ENCODE data around the gene DCP1B. TPM values are rescaled to one million over a fixed set of nuclear protein-coding genes. Genes with fewer than 3 reads are reported as not detected.
A peak's percentile ranks its signal among the peaks of the same experiment; 100 is the strongest.

DCP1B gene
- total RNA-seq, 2 donors from 2014 or later = 11.3 TPM

DNA sequence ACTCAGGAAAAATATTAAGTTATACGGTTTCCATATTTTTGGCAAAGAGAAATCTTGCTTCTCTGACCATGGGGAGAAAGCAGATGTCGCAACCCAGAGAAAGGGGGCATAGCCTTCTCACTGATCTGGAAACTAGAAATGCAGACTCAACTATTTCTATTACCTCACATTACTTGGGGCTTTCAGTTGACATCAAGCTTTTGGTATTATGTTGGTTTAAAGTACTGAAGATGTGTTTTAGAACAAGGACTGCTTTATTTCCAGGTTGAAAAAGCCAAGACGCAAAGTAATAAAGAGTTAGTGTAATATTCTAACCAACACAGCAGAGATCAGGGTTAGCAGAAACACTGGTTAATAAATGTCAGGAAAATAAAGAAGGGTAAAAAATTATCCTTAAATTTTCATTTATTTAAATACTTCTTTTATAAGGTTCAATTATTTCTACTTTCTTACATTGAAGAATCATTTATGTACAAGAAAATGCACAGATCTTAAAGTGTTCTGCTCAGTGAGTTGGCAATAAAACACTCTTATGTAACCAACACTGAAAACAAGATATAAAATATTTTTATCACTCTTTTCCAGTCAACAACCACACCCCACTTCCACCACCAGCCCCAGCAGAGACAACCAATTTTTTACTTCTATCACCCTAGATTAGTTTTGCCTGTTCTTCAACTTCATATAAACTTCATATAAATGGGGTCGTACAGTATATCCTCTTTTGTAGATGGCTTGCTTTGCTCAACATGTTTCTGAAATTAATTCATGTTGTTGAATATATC is 26.0 kb downstream of the DCP1B start:
- Mint-ChIP-seq H3K36me3 (no peaks in the 10 kb centered on the region), H3K9me3 (no peaks in the 10 kb centered on the region), H3K4me1 (ENCODE audit: low read depth in 2 of 2) (peaks cover 0 to 6% of the 10 kb centered on the region in 2 donors), H3K27me3 (no peaks in the 10 kb centered on the region), H3K27ac (no peak overlapping the region), H3K4me3 (no peak overlapping the region)
- no peak for DNase-seq (ENCODE audit: low spot score)
- no peak for ATAC-seq

GRCh38 chr12:1977588-1977987 is 26.7 kb downstream of the DCP1B start:
- Mint-ChIP-seq H3K27ac (no peak overlapping the region), H3K4me3 (no peak overlapping the region), H3K9me3 (no peaks in the 10 kb centered on the region), H3K27me3 (no peaks in the 10 kb centered on the region), H3K4me1 (ENCODE audit: low read depth in 2 of 2) (peaks cover 0 to 6% of the 10 kb centered on the region in 2 donors), H3K36me3 (no peaks in the 10 kb centered on the region)
- ATAC-seq (no peak), DNase-seq (ENCODE audit: low spot score) (no peak)

GRCh38 chr12:1977109-1977508 is 27.1 kb downstream of the DCP1B start:
- H3K27me3 Mint-ChIP-seq = no peaks in the 10 kb centered on the region
- H3K36me3 Mint-ChIP-seq = no peaks in the 10 kb centered on the region
- no peak overlapping the region for H3K27ac Mint-ChIP-seq
- H3K4me1 Mint-ChIP-seq (ENCODE audit: low read depth in 2 of 2) = peaks cover 0 to 6% of the 10 kb centered on the region in 2 donors
- DNase-seq (ENCODE audit: low spot score) (no peak), ATAC-seq (no peak)
- H3K4me3 Mint-ChIP-seq = no peak overlapping the region
- H3K9me3 Mint-ChIP-seq = no peaks in the 10 kb centered on the region

DNA sequence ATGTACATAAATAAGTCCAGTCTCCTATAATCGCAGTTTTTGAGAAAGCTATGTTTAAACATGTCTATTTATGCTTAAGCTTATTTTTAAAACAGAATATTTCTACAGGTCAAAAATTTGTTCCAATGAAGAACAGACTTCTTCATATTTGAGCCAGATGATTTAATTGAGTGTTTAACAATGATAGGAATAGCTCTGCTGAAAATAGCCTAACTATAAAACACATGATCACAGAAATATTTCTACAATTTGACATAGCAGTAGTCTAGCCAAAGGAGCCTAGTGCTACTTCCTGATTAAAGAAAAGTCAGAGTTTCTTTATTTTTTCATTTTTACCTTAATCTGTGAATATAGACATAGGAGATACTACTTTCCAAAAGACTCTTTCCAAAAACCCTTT is 29.4 kb downstream of the DCP1B start:
- no peaks in the 10 kb centered on the region for H3K36me3 Mint-ChIP-seq
- DNase-seq (ENCODE audit: low spot score) (no peak), ATAC-seq (no peak)
- peaks cover 0 to 6% of the 10 kb centered on the region in 2 donors for H3K4me1 Mint-ChIP-seq (ENCODE audit: low read depth in 2 of 2)
- H3K27ac Mint-ChIP-seq = no peak overlapping the region
- no peak overlapping the region for H3K4me3 Mint-ChIP-seq
- H3K9me3 Mint-ChIP-seq = no peaks in the 10 kb centered on the region
- H3K27me3 Mint-ChIP-seq = no peaks in the 10 kb centered on the region

GRCh38 chr12:1972856-1973317 is 31.4 kb downstream of the DCP1B start:
- H3K4me3 Mint-ChIP-seq = no peak overlapping the region
- H3K27me3 Mint-ChIP-seq = no peaks in the 10 kb centered on the region
- H3K27ac Mint-ChIP-seq = no peak overlapping the region

DNA sequence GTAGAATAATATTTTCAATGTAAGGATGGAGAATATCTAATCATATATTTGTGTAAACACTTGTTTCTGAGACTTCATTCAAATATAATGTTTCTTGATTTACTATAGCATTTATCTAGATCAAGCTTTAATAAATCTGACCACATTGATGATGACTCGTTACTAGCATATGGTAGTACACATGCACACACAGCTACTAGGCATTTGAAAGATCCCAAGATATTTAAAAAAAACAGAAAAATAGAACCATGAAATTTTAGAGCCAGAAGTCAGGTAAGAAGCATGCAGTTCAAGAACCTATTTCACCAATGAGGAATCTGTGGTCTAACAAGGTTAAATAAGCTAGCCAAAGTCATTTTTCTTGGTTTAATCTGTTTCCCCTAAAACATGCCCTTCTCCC is 32.0 kb downstream of the DCP1B start:
- ATAC-seq = no peak
- Mint-ChIP-seq H3K27ac (no peak overlapping the region), H3K9me3 (no peaks in the 10 kb centered on the region), H3K36me3 (no peaks in the 10 kb centered on the region), H3K4me1 (ENCODE audit: low read depth in 2 of 2) (peaks cover 0 to 6% of the 10 kb centered on the region in 2 donors), H3K27me3 (no peaks in the 10 kb centered on the region), H3K4me3 (no peak overlapping the region)
- DNase-seq (ENCODE audit: low spot score) = no peak

More at GRCh38 chr12:1972856-1973317, 31.4 kb downstream of the DCP1B start:
- DNase-seq (ENCODE audit: low spot score) (no peak), ATAC-seq (no peak)
- Mint-ChIP-seq H3K36me3 (no peaks in the 10 kb centered on the region), H3K9me3 (no peaks in the 10 kb centered on the region), H3K4me1 (ENCODE audit: low read depth in 2 of 2) (peaks cover 0 to 6% of the 10 kb centered on the region in 2 donors)

GRCh38 chr12:1970331-1970900 is 33.8 kb downstream of the DCP1B start:
- Mint-ChIP-seq H3K36me3 (peaks cover 4% of the 10 kb centered on the region), H3K4me3 (no peak overlapping the region), H3K4me1 (ENCODE audit: low read depth in 2 of 2) (no peaks in the 10 kb centered on the region), H3K27ac (no peak overlapping the region), H3K27me3 (no peaks in the 10 kb centered on the region), H3K9me3 (no peaks in the 10 kb centered on the region)
- ATAC-seq (no peak), DNase-seq (ENCODE audit: low spot score) (no peak)

GRCh38 chr12:1966561-1967226 is 37.6 kb downstream of the DCP1B start:
- Mint-ChIP-seq H3K36me3 (peaks cover 6% of the 10 kb centered on the region), H3K27ac (peak overlapping the region in 1 of 2 donors; percentile 55), H3K4me1 (ENCODE audit: low read depth in 2 of 2) (no peaks in the 10 kb centered on the region)

DNA sequence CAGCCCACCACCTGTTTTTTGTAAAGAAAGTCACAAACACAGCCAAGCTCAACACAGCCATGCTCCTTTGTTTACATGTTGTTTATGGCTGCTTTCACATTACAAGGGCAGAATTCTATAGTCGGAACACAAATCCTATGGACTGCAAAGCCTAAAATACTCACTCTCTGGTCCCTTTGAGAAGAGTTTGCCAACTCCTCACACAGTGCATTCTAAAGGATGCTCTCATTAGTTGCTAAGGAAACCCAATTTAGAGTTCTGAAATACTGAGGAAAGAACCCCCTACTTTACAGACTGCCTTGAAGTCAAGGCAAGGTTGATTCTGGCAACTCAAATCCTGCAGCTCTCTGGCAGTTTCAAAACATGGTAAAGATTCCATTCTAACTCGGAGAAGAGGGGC is 38.3 kb downstream of the DCP1B start:
- H3K4me3 Mint-ChIP-seq = no peak overlapping the region

More at GRCh38 chr12:1966561-1967226, 37.6 kb downstream of the DCP1B start:
- no peak overlapping the region for H3K4me3 Mint-ChIP-seq
- no peak for ATAC-seq
- H3K9me3 Mint-ChIP-seq = no peaks in the 10 kb centered on the region
- DNase-seq (ENCODE audit: low spot score) = no peak
- no peaks in the 10 kb centered on the region for H3K27me3 Mint-ChIP-seq

GRCh38 chr12:1962051-1963020 is 41.9 kb downstream of the DCP1B start:
- H3K27me3 Mint-ChIP-seq = no peaks in the 10 kb centered on the region
- peaks cover 18% of the 10 kb centered on the region for H3K36me3 Mint-ChIP-seq
- no peaks in the 10 kb centered on the region for H3K4me1 Mint-ChIP-seq (ENCODE audit: low read depth in 2 of 2)
- no peak for ATAC-seq
- H3K9me3 Mint-ChIP-seq = no peaks in the 10 kb centered on the region
- H3K4me3 Mint-ChIP-seq = no peak overlapping the region
- DNase-seq (ENCODE audit: low spot score) = no peak
- H3K27ac Mint-ChIP-seq = no peak overlapping the region

More for the DNA sequence above, 38.3 kb downstream of the DCP1B start:
- H3K9me3 Mint-ChIP-seq = no peaks in the 10 kb centered on the region
- H3K4me1 Mint-ChIP-seq (ENCODE audit: low read depth in 2 of 2) = no peaks in the 10 kb centered on the region
- ATAC-seq (no peak), DNase-seq (ENCODE audit: low spot score) (no peak)
- no peak overlapping the region for H3K27ac Mint-ChIP-seq
- peaks cover 10% of the 10 kb centered on the region for H3K36me3 Mint-ChIP-seq
- H3K27me3 Mint-ChIP-seq = no peaks in the 10 kb centered on the region

GRCh38 chr12:1956716-1957115 is 47.5 kb downstream of the DCP1B start:
- Mint-ChIP-seq H3K36me3 (peaks cover 16% of the 10 kb centered on the region), H3K4me1 (ENCODE audit: low read depth in 2 of 2) (no peaks in the 10 kb centered on the region), H3K9me3 (no peaks in the 10 kb centered on the region), H3K4me3 (no peak overlapping the region), H3K27me3 (no peaks in the 10 kb centered on the region), H3K27ac (no peak overlapping the region)
- ATAC-seq (no peak), DNase-seq (ENCODE audit: low spot score) (no peak)

- Mint-ChIP-seq H3K4me3 (no peak overlapping the region), H3K4me1 (ENCODE audit: low read depth in 2 of 2) (no peaks in the 10 kb centered on the region), H3K27me3 (no peaks in the 10 kb centered on the region), H3K27ac (no peak overlapping the region), H3K36me3 (peaks cover 12% of the 10 kb centered on the region), H3K9me3 (no peaks in the 10 kb centered on the region)
- DNase-seq (ENCODE audit: low spot score) (no peak), ATAC-seq (no peak)
Observed at GRCh38 chr12:1949771-1950470, 54.3 kb downstream of the DCP1B start.

GRCh38 chr12:1948883-1949282 is 55.4 kb downstream of the DCP1B start:
- peak overlapping the region in 1 of 2 donors; percentile 27 for H3K27ac Mint-ChIP-seq
- no peaks in the 10 kb centered on the region for H3K27me3 Mint-ChIP-seq
- no peak overlapping the region for H3K4me3 Mint-ChIP-seq
- peaks cover 14% of the 10 kb centered on the region for H3K36me3 Mint-ChIP-seq
- no peaks in the 10 kb centered on the region for H3K9me3 Mint-ChIP-seq
- no peak for ATAC-seq
- no peaks in the 10 kb centered on the region for H3K4me1 Mint-ChIP-seq (ENCODE audit: low read depth in 2 of 2)
- no peak for DNase-seq (ENCODE audit: low spot score)

Measured in natural killer cell treated with Interleukin-12 subunit alpha and Interleukin-12 subunit beta and Interleukin-15 and Interleukin-18, amount 100 ng/mL, for 72 hours (primary cell).